Activated CD4-positive, alpha-beta T cell treated with anti-CD3 and anti-CD28 coated beads, Interleukin-2, amount 10 ng/mL, durations not matched to agents 24 days and 14 days (primary cell): ENCODE measurements around the gene PIM3. TPM values are rescaled to one million over a fixed set of nuclear protein-coding genes. Genes with fewer than 3 reads are reported as not detected.

Experiments
- DNase-seq: peaks from one replicate; pipeline ENCODE4 v3.0.0; 2022
- H3K27ac Mint-ChIP-seq: one replicate; pipeline ENCODE4 v1.8.0; 2022; ENCODE audit warnings: mild to moderate bottlenecking, mixed read lengths
- H3K27me3 Mint-ChIP-seq: one replicate; pipeline ENCODE4 v1.8.0; 2022; ENCODE audit warnings: mixed read lengths
- H3K36me3 Mint-ChIP-seq: one replicate; pipeline ENCODE4 v1.8.0; 2022; ENCODE audit warnings: low read depth, mild to moderate bottlenecking, mixed read lengths
- H3K4me1 Mint-ChIP-seq: one replicate; pipeline ENCODE4 v1.8.0; 2021; ENCODE audit warnings: mixed read lengths
- H3K4me3 Mint-ChIP-seq: one replicate; pipeline ENCODE4 v1.8.0; 2022; ENCODE audit warnings: mild to moderate bottlenecking, moderate library complexity, mixed read lengths
- H3K9me3 Mint-ChIP-seq: one replicate; pipeline ENCODE4 v1.8.0; 2021; ENCODE audit warnings: mixed read lengths
- intact Hi-C: fragments of 100-400 bp; cut with micrococcal nuclease; formaldehyde crosslinking; loops from one replicate; pipeline ENCODE4 v1.15.1; 2023
- total RNA-seq: library from RNA; stranded (reverse); gene quantifications from 2 replicates; pipeline ENCODE4 v1.2.3, GENCODE V29; 2022

The PIM3 gene
- total RNA-seq, 1 donor from 2014 or later = 304 TPM

- Mint-ChIP-seq H3K4me3 (no peak overlapping the region), H3K9me3 (no peaks in the 10 kb centered on the region), H3K27me3 (no peaks in the 10 kb centered on the region), H3K36me3 (peaks cover 24% of the 10 kb centered on the region), H3K4me1 (peaks cover 31% of the 10 kb centered on the region), H3K27ac (no peak overlapping the region)
- intact Hi-C loops = no loop called here
- DNase-seq = no peak
These were observed 38.1 kb upstream of the PIM3 start for GRCh38 chr22:49922484-49922883.

GRCh38 chr22:49922926-49923325 is 37.6 kb upstream of the PIM3 start:
- no peak for DNase-seq
- Mint-ChIP-seq H3K36me3 (peaks cover 26% of the 10 kb centered on the region), H3K27ac (no peak overlapping the region), H3K4me3 (no peak overlapping the region), H3K4me1 (peaks cover 31% of the 10 kb centered on the region), H3K9me3 (no peaks in the 10 kb centered on the region), H3K27me3 (no peaks in the 10 kb centered on the region)
- intact Hi-C loops = no loop called here

- H3K27me3 Mint-ChIP-seq = no peaks in the 10 kb centered on the region
- DNase-seq = no peak
- no peak overlapping the region for H3K4me3 Mint-ChIP-seq
- peak overlapping the region; percentile 45 for H3K27ac Mint-ChIP-seq
- peaks cover 26% of the 10 kb centered on the region for H3K36me3 Mint-ChIP-seq
- peaks cover 31% of the 10 kb centered on the region for H3K4me1 Mint-ChIP-seq
- no peaks in the 10 kb centered on the region for H3K9me3 Mint-ChIP-seq
- intact Hi-C loops = no loop called here
These were observed 37.1 kb upstream of the PIM3 start for GRCh38 chr22:49923445-49923844.

- no peak overlapping the region for H3K4me3 Mint-ChIP-seq
- no peak overlapping the region for H3K27ac Mint-ChIP-seq
- H3K36me3 Mint-ChIP-seq = peaks cover 26% of the 10 kb centered on the region
- peaks cover 31% of the 10 kb centered on the region for H3K4me1 Mint-ChIP-seq
- no peaks in the 10 kb centered on the region for H3K27me3 Mint-ChIP-seq
- intact Hi-C loops = no loop called here
- no peak for DNase-seq
- H3K9me3 Mint-ChIP-seq = no peaks in the 10 kb centered on the region
These were observed 36.3 kb upstream of the PIM3 start for GRCh38 chr22:49924113-49924833.

GRCh38 chr22:49925525-49926128 is 34.9 kb upstream of the PIM3 start:
- Mint-ChIP-seq H3K9me3 (no peaks in the 10 kb centered on the region), H3K4me3 (peak overlapping the region; percentile 85), H3K4me1 (peaks cover 23% of the 10 kb centered on the region), H3K36me3 (peaks cover 26% of the 10 kb centered on the region), H3K27me3 (no peaks in the 10 kb centered on the region), H3K27ac (peak overlapping the region; percentile 97)
- peak; percentile 89 for DNase-seq
- intact Hi-C loops = loop anchor here (5.0 kb wide), 1 partner anchor 267 kb away; no protein-coding TSS in a partner anchor

GRCh38 chr22:49926916-49927315 is 33.7 kb upstream of the PIM3 start:
- no peaks in the 10 kb centered on the region for H3K9me3 Mint-ChIP-seq
- no peaks in the 10 kb centered on the region for H3K27me3 Mint-ChIP-seq
- H3K36me3 Mint-ChIP-seq = peaks cover 22% of the 10 kb centered on the region
- H3K4me1 Mint-ChIP-seq = peaks cover 33% of the 10 kb centered on the region
- H3K4me3 Mint-ChIP-seq = peak overlapping the region; percentile 45
- peak overlapping the region; percentile 86 for H3K27ac Mint-ChIP-seq
- intact Hi-C loops = loop anchor here (5.0 kb wide), 1 partner anchor 265 kb away; no protein-coding TSS in a partner anchor
- no peak for DNase-seq

GRCh38 chr22:49927483-49928184 is 32.9 kb upstream of the PIM3 start:
- Mint-ChIP-seq H3K4me3 (peak overlapping the region; percentile 45), H3K27me3 (no peaks in the 10 kb centered on the region), H3K9me3 (no peaks in the 10 kb centered on the region), H3K4me1 (peaks cover 33% of the 10 kb centered on the region), H3K27ac (peak overlapping the region; percentile 86), H3K36me3 (peaks cover 17% of the 10 kb centered on the region)
- intact Hi-C loops = loop anchor here (5.0 kb wide), 1 partner anchor 265 kb away; no protein-coding TSS in a partner anchor
- DNase-seq = no peak

- no peak for DNase-seq
- Mint-ChIP-seq H3K4me1 (peaks cover 37% of the 10 kb centered on the region), H3K4me3 (peak overlapping the region; percentile 21), H3K27me3 (no peaks in the 10 kb centered on the region), H3K9me3 (no peaks in the 10 kb centered on the region), H3K27ac (no peak overlapping the region), H3K36me3 (peaks cover 17% of the 10 kb centered on the region)
- intact Hi-C loops = loop anchor here (5.0 kb wide), 1 partner anchor 264 kb away; no protein-coding TSS in a partner anchor
These were observed 32.4 kb upstream of the PIM3 start for GRCh38 chr22:49928185-49928495.

GRCh38 chr22:49928555-49929210 is 31.9 kb upstream of the PIM3 start:
- H3K4me1 Mint-ChIP-seq = peaks cover 38% of the 10 kb centered on the region
- peaks cover 16% of the 10 kb centered on the region for H3K36me3 Mint-ChIP-seq
- H3K4me3 Mint-ChIP-seq = peak overlapping the region; percentile 21
- intact Hi-C loops = loop anchor here (1.0 to 5.0 kb wide), 2 partner anchors 102 to 264 kb away; no protein-coding TSS in a partner anchor
- no peaks in the 10 kb centered on the region for H3K9me3 Mint-ChIP-seq
- no peak overlapping the region for H3K27ac Mint-ChIP-seq
- no peaks in the 10 kb centered on the region for H3K27me3 Mint-ChIP-seq
- no peak for DNase-seq

GRCh38 chr22:49929211-49929979 is 31.2 kb upstream of the PIM3 start:
- DNase-seq = peak; percentile 95
- Mint-ChIP-seq H3K4me3 (no peak overlapping the region), H3K27ac (no peak overlapping the region), H3K4me1 (peaks cover 40% of the 10 kb centered on the region), H3K36me3 (peaks cover 16% of the 10 kb centered on the region), H3K27me3 (no peaks in the 10 kb centered on the region), H3K9me3 (no peaks in the 10 kb centered on the region)
- intact Hi-C loops = loop anchor here (1.0 to 5.0 kb wide), 2 partner anchors 101 to 263 kb away; no protein-coding TSS in a partner anchor

- H3K27ac Mint-ChIP-seq = no peak overlapping the region
- H3K36me3 Mint-ChIP-seq = peaks cover 15% of the 10 kb centered on the region
- DNase-seq = no peak
- intact Hi-C loops = loop anchor here (1.0 to 5.0 kb wide), 5 partner anchors 87 to 272 kb away; partner anchors contain the start of gene SELENOO
- H3K9me3 Mint-ChIP-seq = no peaks in the 10 kb centered on the region
- no peaks in the 10 kb centered on the region for H3K27me3 Mint-ChIP-seq
- no peak overlapping the region for H3K4me3 Mint-ChIP-seq
- H3K4me1 Mint-ChIP-seq = peaks cover 39% of the 10 kb centered on the region
These were observed 30.5 kb upstream of the PIM3 start for GRCh38 chr22:49929994-49930575.

GRCh38 chr22:49930596-49931412 is 29.8 kb upstream of the PIM3 start:
- Mint-ChIP-seq H3K36me3 (peaks cover 9% of the 10 kb centered on the region), H3K9me3 (no peaks in the 10 kb centered on the region), H3K4me1 (peaks cover 33% of the 10 kb centered on the region), H3K27ac (peak overlapping the region; percentile 79), H3K4me3 (peak overlapping the region; percentile 58), H3K27me3 (no peaks in the 10 kb centered on the region)
- peak; percentile 81 for DNase-seq
- intact Hi-C loops = loop anchor here (1.0 to 5.0 kb wide), 4 partner anchors 62 to 271 kb away; partner anchors contain the start of gene SELENOO
